GM12801 (cell line): ENCODE data around the gene IP6K3.

Source experiments
- CTCF ChIP-seq: IDR thresholded peaks from one replicate; pipeline ENCODE4 v1.5.1; 2011; ENCODE audit warnings: control low read depth; ENCODE audit not compliant: insufficient read length; ENCODE audit errors: extremely low read depth

IP6K3 gene

GRCh38 chr6:33686981-33687975 lies 59.4 kb downstream of the IP6K3 start:
- no peak for TF ChIP-seq CTCF

GRCh38 chr6:33686225-33686924 lies 60.3 kb downstream of the IP6K3 start:
- TF ChIP-seq CTCF: no peak

- no peak for TF ChIP-seq CTCF
Measured at GRCh38 chr6:33685411-33686224, 61.1 kb downstream of the IP6K3 start.

GRCh38 chr6:33684983-33685382 lies 61.7 kb downstream of the IP6K3 start:
- TF ChIP-seq CTCF: no peak

- no peak for TF ChIP-seq CTCF
Measured at GRCh38 chr6:33684428-33684896, 62.2 kb downstream of the IP6K3 start.

- TF ChIP-seq CTCF: no peak
Measured at GRCh38 chr6:33683576-33684427, 62.9 kb downstream of the IP6K3 start.
